ENCODE data around the gene MANF.

DNA sequence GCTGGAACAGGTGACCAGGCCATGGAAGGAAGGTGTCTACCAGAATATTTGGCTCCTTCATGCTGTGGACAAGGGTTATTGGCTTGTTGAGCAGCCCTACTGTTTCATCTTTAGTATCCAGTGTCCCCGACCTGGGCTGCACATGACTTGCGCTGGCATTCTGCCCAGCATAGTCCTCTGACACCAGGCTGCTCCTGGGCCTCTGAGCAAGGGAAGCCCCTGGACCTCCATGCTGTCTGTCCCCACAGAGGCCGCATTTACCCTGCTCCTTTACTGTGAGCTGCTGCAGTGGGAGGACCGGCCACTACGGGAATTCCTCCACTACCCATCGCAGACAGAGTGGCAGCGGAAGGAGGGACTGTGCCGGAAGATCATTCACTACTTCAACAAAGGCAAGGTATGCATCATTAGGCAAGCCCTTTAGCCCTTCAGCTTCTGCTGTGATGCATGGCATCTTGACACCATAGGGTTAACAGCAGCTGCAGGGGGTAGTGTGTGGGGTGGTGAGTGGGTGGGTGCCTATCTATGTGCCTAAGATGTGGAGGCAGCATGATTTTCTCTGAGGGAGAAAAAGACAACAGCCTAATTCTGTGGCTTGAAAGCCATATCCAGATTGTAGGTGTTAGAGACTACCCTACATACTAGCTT is 44.0 kb upstream of the MANF start:
- TF ChIP-seq, protein P1, sequence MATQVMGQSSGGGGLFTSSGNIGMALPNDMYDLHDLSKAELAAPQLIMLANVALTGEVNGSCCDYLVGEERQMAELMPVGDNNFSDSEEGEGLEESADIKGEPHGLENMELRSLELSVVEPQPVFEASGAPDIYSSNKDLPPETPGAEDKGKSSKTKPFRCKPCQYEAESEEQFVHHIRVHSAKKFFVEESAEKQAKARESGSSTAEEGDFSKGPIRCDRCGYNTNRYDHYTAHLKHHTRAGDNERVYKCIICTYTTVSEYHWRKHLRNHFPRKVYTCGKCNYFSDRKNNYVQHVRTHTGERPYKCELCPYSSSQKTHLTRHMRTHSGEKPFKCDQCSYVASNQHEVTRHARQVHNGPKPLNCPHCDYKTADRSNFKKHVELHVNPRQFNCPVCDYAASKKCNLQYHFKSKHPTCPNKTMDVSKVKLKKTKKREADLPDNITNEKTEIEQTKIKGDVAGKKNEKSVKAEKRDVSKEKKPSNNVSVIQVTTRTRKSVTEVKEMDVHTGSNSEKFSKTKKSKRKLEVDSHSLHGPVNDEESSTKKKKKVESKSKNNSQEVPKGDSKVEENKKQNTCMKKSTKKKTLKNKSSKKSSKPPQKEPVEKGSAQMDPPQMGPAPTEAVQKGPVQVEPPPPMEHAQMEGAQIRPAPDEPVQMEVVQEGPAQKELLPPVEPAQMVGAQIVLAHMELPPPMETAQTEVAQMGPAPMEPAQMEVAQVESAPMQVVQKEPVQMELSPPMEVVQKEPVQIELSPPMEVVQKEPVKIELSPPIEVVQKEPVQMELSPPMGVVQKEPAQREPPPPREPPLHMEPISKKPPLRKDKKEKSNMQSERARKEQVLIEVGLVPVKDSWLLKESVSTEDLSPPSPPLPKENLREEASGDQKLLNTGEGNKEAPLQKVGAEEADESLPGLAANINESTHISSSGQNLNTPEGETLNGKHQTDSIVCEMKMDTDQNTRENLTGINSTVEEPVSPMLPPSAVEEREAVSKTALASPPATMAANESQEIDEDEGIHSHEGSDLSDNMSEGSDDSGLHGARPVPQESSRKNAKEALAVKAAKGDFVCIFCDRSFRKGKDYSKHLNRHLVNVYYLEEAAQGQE (IDR thresholded peaks at IDR 0.05; ENCODE audit: insufficient read depth in 1 of 2, low read depth in 2 of 2, low read length in 2 of 2) = no peak
- TF ChIP-seq TAF1 (IDR thresholded peaks at IDR 0.05; ENCODE audit: borderline replicate concordance, insufficient read depth, low read length) (no peak), SIN3A (IDR thresholded peaks at IDR 0.05; ENCODE audit: borderline replicate concordance, insufficient read depth, low read length) (no peak), POLR2AphosphoS5 (IDR thresholded peaks at IDR 0.05; ENCODE audit: low read depth, low read length) (no peak)

All from PFSK-1 (cell line).